HEK293 (cell line): ENCODE data around the gene ZSCAN2.
"Not testable (repeated sequence)": the region's sequence is repeated elsewhere in the genome, so short reads cannot be mapped to it uniquely, and the experiment has no call there.

Experiments used
- ZBTB20 ChIP-seq: fragments of 450-650 bp; formaldehyde crosslinking; IDR thresholded peaks from 2 replicates; pipeline ENCODE4 v1.5.1; 2016; ENCODE audit warnings: missing biosample characterization, missing genetic modification characterization
- ZNF558 ChIP-seq: fragments of 450-650 bp; formaldehyde crosslinking; IDR thresholded peaks from 2 replicates; pipeline ENCODE4 v1.5.1; 2016; ENCODE audit warnings: missing biosample characterization, missing genetic modification characterization

DNA sequence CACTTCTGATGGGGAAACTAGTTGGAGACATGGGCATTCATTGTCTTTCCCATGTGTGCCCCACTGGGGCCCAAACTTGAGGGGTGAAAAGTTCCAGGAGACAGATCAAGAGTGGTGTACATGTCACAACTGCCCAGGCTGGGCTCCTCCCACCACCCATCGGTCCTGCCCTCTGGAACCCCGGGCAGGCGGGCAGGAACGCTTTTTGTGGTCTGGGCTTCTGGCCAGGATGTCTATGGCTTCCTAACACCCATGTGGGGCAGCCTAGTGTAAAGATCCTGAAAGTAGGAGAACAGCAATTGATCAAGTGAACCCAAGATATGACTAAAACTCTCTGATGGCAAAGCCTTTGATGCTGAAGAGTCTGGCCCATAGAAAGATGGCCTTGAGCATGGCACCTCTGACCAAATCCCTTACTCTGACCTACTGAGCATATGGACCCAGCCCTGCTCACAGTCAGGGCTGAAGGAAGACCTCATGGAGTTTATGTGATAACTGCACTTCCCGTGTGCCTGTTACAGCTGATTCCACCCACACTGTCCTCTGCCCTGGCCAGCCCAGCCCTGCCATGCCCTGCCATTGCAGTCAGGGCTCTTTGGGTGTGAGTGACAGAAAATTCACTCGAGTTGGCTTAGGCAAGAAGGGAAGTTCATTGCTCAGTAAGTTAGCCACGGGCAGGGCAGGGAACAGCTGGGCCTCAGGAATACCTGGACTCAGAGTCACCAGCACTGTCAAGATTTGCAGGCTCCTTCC is 19.0 kb upstream of the ZSCAN2 start:
- TF ChIP-seq ZNF558, ZBTB20 (tag by site-specific recombination): not testable (repeated sequence)
